ENCODE data around the gene C10orf143.

The C10orf143 gene

GRCh38 chr10:130041451-130042371, 68.9 kb downstream of the C10orf143 start:
- intact Hi-C loops (cut with DNase I; ENCODE audit: low total_unique reads) = no loop called here
- no peak overlapping the region for H3K27ac ChIP-seq
- DNase-seq = no peak
- no peaks in the 10 kb centered on the region for H3K9me3 ChIP-seq
- H3K27me3 ChIP-seq = peaks cover 0 to 31% of the 10 kb centered on the region in 2 donors
- no peak for TF ChIP-seq CTCF (IDR thresholded peaks at IDR 0.05)
- H3K36me3 ChIP-seq = no peaks in the 10 kb centered on the region
- no peaks in the 10 kb centered on the region for H3K4me1 ChIP-seq
- no peak overlapping the region for H3K4me3 ChIP-seq

- Histone ChIP-seq H3K36me3 (no peaks in the 10 kb centered on the region), H3K4me3 (no peak overlapping the region), H3K4me1 (no peaks in the 10 kb centered on the region), H3K9me3 (no peaks in the 10 kb centered on the region), H3K27me3 (peaks cover 0 to 25% of the 10 kb centered on the region in 2 donors), H3K27ac (no peak overlapping the region)
- intact Hi-C loops (cut with DNase I; ENCODE audit: low total_unique reads) = no loop called here
- DNase-seq = peak in 1 of 2 donors; percentile 46
- TF ChIP-seq CTCF (IDR thresholded peaks at IDR 0.05) = no peak
These were observed 69.8 kb downstream of the C10orf143 start for GRCh38 chr10:130040817-130041330.

- TF ChIP-seq CTCF (IDR thresholded peaks at IDR 0.05) = no peak
- Histone ChIP-seq H3K4me3 (no peak overlapping the region), H3K4me1 (no peaks in the 10 kb centered on the region), H3K36me3 (no peaks in the 10 kb centered on the region), H3K27ac (no peak overlapping the region), H3K27me3 (peaks cover 0 to 19% of the 10 kb centered on the region in 2 donors), H3K9me3 (no peaks in the 10 kb centered on the region)
- intact Hi-C loops (cut with DNase I; ENCODE audit: low total_unique reads) = no loop called here
- DNase-seq = peak in 1 of 2 donors; percentile 45
These were observed 70.3 kb downstream of the C10orf143 start for GRCh38 chr10:130040351-130040750.

- Histone ChIP-seq H3K4me3 (no peak overlapping the region), H3K9me3 (no peaks in the 10 kb centered on the region), H3K4me1 (no peaks in the 10 kb centered on the region), H3K27ac (no peak overlapping the region), H3K36me3 (no peaks in the 10 kb centered on the region), H3K27me3 (peaks cover 0 to 8% of the 10 kb centered on the region in 2 donors)
- no peak for TF ChIP-seq CTCF (IDR thresholded peaks at IDR 0.05)
- DNase-seq = peak in 1 of 2 donors; percentile 27
- intact Hi-C loops (cut with DNase I; ENCODE audit: low total_unique reads) = no loop called here
These were observed 71.5 kb downstream of the C10orf143 start for GRCh38 chr10:130039141-130039540.

GRCh38 chr10:130038611-130039109, 72.0 kb downstream of the C10orf143 start:
- Histone ChIP-seq H3K4me3 (no peak overlapping the region), H3K36me3 (no peaks in the 10 kb centered on the region), H3K27me3 (peaks cover 0 to 7% of the 10 kb centered on the region in 2 donors), H3K4me1 (no peaks in the 10 kb centered on the region), H3K9me3 (no peaks in the 10 kb centered on the region), H3K27ac (no peak overlapping the region)
- TF ChIP-seq CTCF (IDR thresholded peaks at IDR 0.05) = no peak
- DNase-seq = peak in 1 of 2 donors; percentile 51
- intact Hi-C loops (cut with DNase I; ENCODE audit: low total_unique reads) = no loop called here

Measured in tibial artery (tissue), 4 donors.